ENCODE results near the gene SPATA33.

DNA sequence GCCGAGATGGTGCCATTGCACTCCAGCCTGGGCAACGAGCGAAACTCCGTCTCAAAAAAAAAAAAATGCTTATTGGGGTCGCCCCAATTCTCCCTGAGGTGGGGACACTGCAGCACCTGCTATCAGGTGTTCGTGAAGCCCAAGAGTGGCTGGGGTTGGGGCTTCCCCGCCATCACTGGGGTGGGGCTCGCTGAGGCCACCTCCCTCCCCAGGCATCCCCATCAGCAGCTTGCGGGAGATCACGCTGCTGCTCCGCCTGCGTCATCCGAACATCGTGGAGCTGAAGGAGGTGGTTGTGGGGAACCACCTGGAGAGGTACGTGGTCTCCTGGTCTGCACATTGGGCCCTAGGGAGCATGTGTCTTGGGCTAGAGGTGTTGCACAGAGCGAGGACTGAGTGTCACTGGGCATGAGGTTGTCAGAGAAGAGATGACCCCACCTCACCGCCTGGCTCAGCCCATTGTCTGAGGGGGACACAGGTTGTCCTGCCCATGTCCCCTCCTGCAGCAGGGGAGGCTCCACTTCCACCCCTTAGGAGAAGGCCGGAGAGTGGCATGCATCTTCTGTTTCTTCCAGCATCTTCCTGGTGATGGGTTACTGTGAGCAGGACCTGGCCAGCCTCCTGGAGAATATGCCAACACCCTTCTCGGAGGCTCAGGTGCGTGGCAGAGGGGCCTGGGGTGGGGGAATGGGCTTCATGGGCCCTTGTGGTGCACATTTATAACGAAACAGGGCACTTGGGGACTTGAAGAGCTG, 33.8 kb downstream of the SPATA33 start:
- no peak for TF ChIP-seq POLR2A (IDR thresholded peaks at IDR 0.05)
- TF ChIP-seq, protein P1, sequence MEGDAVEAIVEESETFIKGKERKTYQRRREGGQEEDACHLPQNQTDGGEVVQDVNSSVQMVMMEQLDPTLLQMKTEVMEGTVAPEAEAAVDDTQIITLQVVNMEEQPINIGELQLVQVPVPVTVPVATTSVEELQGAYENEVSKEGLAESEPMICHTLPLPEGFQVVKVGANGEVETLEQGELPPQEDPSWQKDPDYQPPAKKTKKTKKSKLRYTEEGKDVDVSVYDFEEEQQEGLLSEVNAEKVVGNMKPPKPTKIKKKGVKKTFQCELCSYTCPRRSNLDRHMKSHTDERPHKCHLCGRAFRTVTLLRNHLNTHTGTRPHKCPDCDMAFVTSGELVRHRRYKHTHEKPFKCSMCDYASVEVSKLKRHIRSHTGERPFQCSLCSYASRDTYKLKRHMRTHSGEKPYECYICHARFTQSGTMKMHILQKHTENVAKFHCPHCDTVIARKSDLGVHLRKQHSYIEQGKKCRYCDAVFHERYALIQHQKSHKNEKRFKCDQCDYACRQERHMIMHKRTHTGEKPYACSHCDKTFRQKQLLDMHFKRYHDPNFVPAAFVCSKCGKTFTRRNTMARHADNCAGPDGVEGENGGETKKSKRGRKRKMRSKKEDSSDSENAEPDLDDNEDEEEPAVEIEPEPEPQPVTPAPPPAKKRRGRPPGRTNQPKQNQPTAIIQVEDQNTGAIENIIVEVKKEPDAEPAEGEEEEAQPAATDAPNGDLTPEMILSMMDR (IDR thresholded peaks at IDR 0.05), result no peak

Measured in uterus (tissue), 2 donors.